Psoas muscle (tissue), 8 donors: ENCODE data around the gene WDR5. TPM values are rescaled to one million over a fixed set of nuclear protein-coding genes. Genes with fewer than 3 reads are reported as not detected.

Experiments used
- ATAC-seq, 4 donors: fragments of 200-7000 bp; cut with Tn5 transposase; one replicate each; pipeline ENCODE4 v1.9.1; 2020; ENCODE audit warnings: moderate library complexity in 3 of 4, mild to moderate bottlenecking in 2 of 4
- DNase-seq, 2 donors: peaks; one replicate each; pipeline ENCODE4 v3.0.0-alpha.2; 2020
- H3K27ac ChIP-seq: fragments of 200-600 bp; one replicate; pipeline ENCODE4 v1.8.0; 2022
- H3K27me3 ChIP-seq, 3 donors: fragments of 200-600 bp in 1 of 3; one replicate each; pipeline versions ENCODE4 v1.6.1 to v1.8.0; 2013 to 2022; ENCODE audit warnings: low read length in 2 of 3, mild to moderate bottlenecking in 2 of 3, moderate library complexity in 1 of 3; ENCODE audit not compliant: insufficient read depth in 3 of 3
- H3K36me3 ChIP-seq, 2 donors: fragments of 200-600 bp in 1 of 2; one replicate each; pipeline versions ENCODE4 v1.6.1 to v1.8.0; 2013 to 2022; ENCODE audit warnings: low read depth in 1 of 2, mild to moderate bottlenecking in 1 of 2, moderate library complexity in 1 of 2; ENCODE audit not compliant: insufficient read depth in 1 of 2
- H3K4me1 ChIP-seq: fragments of 200-600 bp; one replicate; pipeline ENCODE4 v1.8.0; 2022
- H3K4me3 ChIP-seq: fragments of 200-600 bp; one replicate; pipeline ENCODE4 v1.8.0; 2022; ENCODE audit warnings: mild to moderate bottlenecking
- H3K9me3 ChIP-seq: fragments of 200-600 bp; one replicate; pipeline ENCODE4 v1.8.0; 2022
- WGBS, 3 donors: extraction: QIAGEN DNeasy Blood & Tissue Kit; methylation state at CpG; one replicate each; pipeline versions ENCODE4 v1.1.6 to v1.1.7; 2013; 5-methylcytosine and 5-hydroxymethylcytosine counted together
- intact Hi-C, 2 donors: fragments of 100-400 bp; cut with DNase I; formaldehyde crosslinking; loops; one replicate each; pipeline versions ENCODE4 v1.11.0 to v1.14.2; 2022
- polyA plus RNA-seq, 3 donors: library from polyadenylated mRNA; stranded (reverse); fragments of 200-250 nt; gene quantifications; one replicate each; pipeline ENCODE4 v1.2.3, GENCODE V29; 2013
- total RNA-seq, 4 donors: library from RNA; stranded (reverse); fragmentation: NEBNext Ultra II Directional in 2 of 4; extraction: Animal tissue kit (Norgen Biotek cat#: 25700) in 2 of 4; gene quantifications; one replicate each; pipeline versions ENCODE4 v1.2.1 to v1.2.4, GENCODE V29; 2021 to 2023
- TF ChIP-seq, protein P1 (sequence below): fragments of 200-600 bp; IDR thresholded peaks from one replicate; pipeline ENCODE4 v1.8.0; 2022; ENCODE audit warnings: antibody characterized with exemption
- donor health status: healthy with polysubstance abuse.
- donor health status: DM: no; HTN: no; CAD: no; lungs with moderate emphysema.
- donor health status: Bipolar disorder and iron deficiency.
- donor health status: healthy.
- donor health status: DM: yes; HTN: yes; CAD: no.
- donor health status: DM: no; HTN: no; CAD: no.
- donor health status: DM: no; HTN: no; CAD: no.
- donor health status: DM: yes; HTN: yes; CAD: no.

The WDR5 gene
- total and polyA plus RNA-seq, 7 donors, result 21.4 to 52.0 (median 30.1) TPM

DNA sequence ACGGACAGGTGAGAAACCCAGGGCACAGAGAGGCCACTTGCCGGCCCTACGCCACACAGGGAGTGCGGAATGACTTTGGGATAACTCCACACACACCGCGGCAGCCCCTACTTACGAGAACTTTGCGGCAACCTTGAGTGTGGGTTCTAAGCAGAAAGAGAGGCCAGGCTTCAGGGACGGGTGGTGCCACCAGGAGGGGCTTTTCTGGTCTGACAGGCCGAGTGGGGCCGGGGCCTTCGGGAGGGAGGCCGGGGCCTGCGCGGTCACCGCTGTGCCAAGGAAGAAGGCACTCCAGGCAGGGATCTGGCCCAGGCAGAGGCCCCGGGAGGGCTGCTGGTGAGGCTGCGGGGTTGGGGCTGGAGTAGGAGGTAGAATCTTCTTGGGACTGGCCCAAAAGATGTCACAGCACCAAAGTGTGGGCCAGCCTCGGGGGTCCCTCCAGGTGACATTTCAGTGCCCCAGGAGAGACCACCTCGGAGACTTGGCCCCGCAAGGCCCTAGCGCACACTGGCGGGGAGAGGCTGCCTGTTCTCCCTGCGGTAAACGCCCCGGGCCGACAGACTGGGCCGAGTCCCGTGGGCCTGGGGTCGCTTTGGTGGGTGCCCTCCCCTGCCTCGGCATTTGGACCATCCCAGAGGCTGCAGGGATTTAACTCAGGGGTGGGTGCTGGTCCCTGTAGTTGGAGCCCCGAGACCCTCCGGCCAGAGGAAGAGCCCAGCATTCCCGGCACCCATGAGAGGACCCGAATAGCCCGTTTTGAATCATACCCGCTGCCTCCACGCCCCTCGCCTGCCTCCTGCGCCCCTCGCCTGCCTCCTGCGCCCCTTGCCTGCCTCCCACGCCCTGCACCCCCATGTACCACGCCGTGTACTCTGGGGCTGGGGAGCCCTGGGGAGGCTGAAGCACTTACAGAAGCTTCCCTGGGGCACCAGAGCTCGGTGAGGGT, 37.5 kb downstream of the WDR5 start:
- H3K4me1 ChIP-seq, result peaks cover 6% of the 10 kb centered on the region
- ATAC-seq (no peak), DNase-seq (no peak)
- H3K27me3 ChIP-seq, result no peaks in the 10 kb centered on the region
- H3K4me3 ChIP-seq, result no peak overlapping the region
- H3K27ac ChIP-seq, result no peak overlapping the region
- 90 to 93% (median 92%) methylated on average over 40 to 46 of the region's 46 CpGs for WGBS, 3 donors
- no peaks in the 10 kb centered on the region for H3K9me3 ChIP-seq
- no peaks in the 10 kb centered on the region for H3K36me3 ChIP-seq
- intact Hi-C loops, result loop anchor here (2.0 to 10.0 kb wide), 5 partner anchors 44 to 571 kb away; partner anchors contain the start of gene RXRA (in 1 of the 2)
- TF ChIP-seq, protein P1, sequence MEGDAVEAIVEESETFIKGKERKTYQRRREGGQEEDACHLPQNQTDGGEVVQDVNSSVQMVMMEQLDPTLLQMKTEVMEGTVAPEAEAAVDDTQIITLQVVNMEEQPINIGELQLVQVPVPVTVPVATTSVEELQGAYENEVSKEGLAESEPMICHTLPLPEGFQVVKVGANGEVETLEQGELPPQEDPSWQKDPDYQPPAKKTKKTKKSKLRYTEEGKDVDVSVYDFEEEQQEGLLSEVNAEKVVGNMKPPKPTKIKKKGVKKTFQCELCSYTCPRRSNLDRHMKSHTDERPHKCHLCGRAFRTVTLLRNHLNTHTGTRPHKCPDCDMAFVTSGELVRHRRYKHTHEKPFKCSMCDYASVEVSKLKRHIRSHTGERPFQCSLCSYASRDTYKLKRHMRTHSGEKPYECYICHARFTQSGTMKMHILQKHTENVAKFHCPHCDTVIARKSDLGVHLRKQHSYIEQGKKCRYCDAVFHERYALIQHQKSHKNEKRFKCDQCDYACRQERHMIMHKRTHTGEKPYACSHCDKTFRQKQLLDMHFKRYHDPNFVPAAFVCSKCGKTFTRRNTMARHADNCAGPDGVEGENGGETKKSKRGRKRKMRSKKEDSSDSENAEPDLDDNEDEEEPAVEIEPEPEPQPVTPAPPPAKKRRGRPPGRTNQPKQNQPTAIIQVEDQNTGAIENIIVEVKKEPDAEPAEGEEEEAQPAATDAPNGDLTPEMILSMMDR, result no peak

DNA sequence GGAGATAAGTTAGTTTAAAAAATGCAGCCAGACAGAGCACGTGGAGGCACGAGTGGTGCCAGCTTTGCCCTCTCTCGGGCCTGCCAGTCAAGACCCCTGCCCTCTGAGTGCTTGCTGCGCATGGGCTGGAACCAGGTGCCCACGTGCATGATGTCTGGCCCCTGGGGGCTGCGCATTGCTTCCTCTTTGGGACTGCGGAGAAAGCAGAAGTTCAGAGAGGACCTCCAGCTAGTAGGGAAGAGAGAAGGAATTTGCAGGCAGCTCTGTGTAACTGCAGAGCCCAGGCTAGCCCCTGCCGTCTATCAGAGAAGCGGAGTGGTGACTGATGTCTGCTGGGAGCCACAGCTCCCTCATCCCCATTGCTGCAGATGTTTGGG, 38.2 kb downstream of the WDR5 start:
- 74 to 86% (median 81%) methylated on average over 9 of the region's 9 CpGs for WGBS, 3 donors
- ATAC-seq (no peak), DNase-seq (peak in 1 of 2 donors; percentile 54)
- intact Hi-C loops, result loop anchor here (5.0 to 10.0 kb wide), 4 partner anchors 43 to 571 kb away; partner anchors contain the start of gene RXRA (in 1 of the 2)
- H3K4me3 ChIP-seq, result no peak overlapping the region
- no peaks in the 10 kb centered on the region for H3K27me3 ChIP-seq
- no peaks in the 10 kb centered on the region for H3K36me3 ChIP-seq
- TF ChIP-seq, protein P1, result no peak
- no peaks in the 10 kb centered on the region for H3K9me3 ChIP-seq
- H3K27ac ChIP-seq, result no peak overlapping the region
- peaks cover 11% of the 10 kb centered on the region for H3K4me1 ChIP-seq

DNA sequence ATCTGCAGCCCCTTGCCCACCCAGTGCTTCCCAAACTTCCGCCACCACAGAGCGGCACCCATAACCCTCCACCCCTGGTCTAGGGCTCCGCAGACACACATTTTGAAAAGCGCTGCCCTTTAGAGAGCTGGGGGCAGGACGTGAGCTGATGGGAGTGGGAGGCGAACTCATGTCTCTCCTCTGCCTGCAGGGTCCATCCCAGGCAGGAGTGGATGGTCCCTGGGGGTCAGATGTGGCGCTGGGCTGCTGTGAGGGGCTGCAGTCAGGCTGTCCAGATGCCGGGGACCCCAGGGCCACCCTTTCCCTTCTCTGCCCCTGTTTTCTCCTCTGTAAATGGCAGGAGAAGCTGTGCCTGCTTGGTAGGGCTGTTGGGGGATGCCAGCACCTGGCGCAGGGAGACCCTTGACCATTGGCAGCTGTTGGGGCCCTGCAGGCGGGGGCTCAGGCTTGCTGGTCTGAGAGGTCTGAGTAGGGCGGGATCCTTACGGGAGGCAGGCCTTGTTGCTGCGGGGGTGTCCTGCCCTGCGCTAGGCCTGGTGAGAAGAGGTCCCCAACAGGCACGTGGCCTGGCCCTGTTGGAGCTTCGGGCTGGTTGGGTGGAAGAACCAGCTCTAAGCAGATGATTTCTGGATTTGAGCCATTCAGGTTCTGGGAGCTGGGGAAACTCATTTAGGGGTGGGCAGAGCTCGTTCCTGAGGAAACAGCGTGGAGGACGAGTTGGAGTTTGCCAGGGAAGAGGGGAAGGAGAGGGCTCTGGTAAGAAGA, 38.8 kb downstream of the WDR5 start:
- 81 to 83% (median 82%) methylated on average over 19 of the region's 19 CpGs for WGBS, 3 donors
- H3K4me3 ChIP-seq, result no peak overlapping the region
- DNase-seq, result peak in 1 of 2 donors; percentile 50
- H3K27ac ChIP-seq, result no peak overlapping the region
- TF ChIP-seq, protein P1, result no peak
- H3K4me1 ChIP-seq, result peaks cover 11% of the 10 kb centered on the region
- no peaks in the 10 kb centered on the region for H3K27me3 ChIP-seq
- ATAC-seq, result no peak
- no peaks in the 10 kb centered on the region for H3K9me3 ChIP-seq
- intact Hi-C loops, result loop anchor here (5.0 to 10.0 kb wide), 4 partner anchors 43 to 570 kb away; partner anchors contain the start of gene RXRA (in 1 of the 2)
- no peaks in the 10 kb centered on the region for H3K36me3 ChIP-seq

DNA sequence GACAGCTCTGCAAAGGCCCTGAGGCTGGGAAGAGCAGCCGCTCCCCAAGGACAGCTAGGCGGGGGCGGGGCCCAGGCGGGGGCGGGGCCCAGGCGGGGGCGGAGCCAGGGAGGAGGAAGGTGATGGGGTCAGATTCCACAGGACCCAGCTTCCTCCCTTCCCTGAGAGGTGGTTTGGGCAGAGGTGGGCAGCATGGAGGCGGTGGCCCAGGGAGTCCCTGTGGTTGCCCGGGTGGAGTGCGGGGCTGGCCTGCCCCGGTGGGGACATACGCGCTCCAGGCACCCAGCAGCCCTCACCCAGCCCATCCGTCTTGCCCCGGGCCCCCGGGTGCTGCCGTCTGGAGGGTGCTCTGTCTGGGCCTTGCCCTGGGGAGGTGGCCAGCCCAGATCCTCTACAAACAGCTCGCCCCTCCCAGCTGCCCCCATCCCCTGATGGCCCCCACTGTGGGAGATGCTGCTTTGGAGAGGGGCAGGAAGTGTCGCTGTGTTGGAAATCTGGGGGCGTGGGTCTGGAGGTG, 39.5 kb downstream of the WDR5 start:
- ATAC-seq, result peak in 1 of 4 donors; percentile 15
- Histone ChIP-seq H3K36me3 (no peaks in the 10 kb centered on the region), H3K4me1 (peaks cover 11% of the 10 kb centered on the region), H3K27ac (no peak overlapping the region), H3K27me3 (no peaks in the 10 kb centered on the region), H3K9me3 (no peaks in the 10 kb centered on the region), H3K4me3 (no peak overlapping the region)
- intact Hi-C loops, result loop anchor here (10.0 kb wide), 2 partner anchors 559 to 569 kb away; no protein-coding TSS in a partner anchor
- 61 to 82% (median 65%) methylated on average over 15 to 20 of the region's 20 CpGs for WGBS, 3 donors
- TF ChIP-seq, protein P1, result no peak
- peak in 1 of 2 donors; percentile 50 for DNase-seq
